GM23248 (cell line): Measurements from ENCODE around the gene IFT27.

Experiments used
- EZH2 ChIP-seq: fragments of 200-600 bp; sonication (generic); IDR thresholded peaks from 2 replicates; pipeline ENCODE4 v1.6.1; 2018; ENCODE audit warnings: antibody characterized with exemption, mild to moderate bottlenecking; ENCODE audit not compliant: insufficient read depth, poor library complexity, severe bottlenecking
- EZH2phosphoT487 ChIP-seq: fragments of 200-600 bp; sonication (generic); IDR thresholded peaks from 2 replicates; pipeline ENCODE4 v1.6.1; 2018; ENCODE audit warnings: antibody characterized with exemption, moderate library complexity, mild to moderate bottlenecking, low read depth; ENCODE audit not compliant: insufficient read depth

- no peak for TF ChIP-seq EZH2phosphoT487
- TF ChIP-seq EZH2 = no peak
These were observed 19.9 kb downstream of the IFT27 start for GRCh38 chr22:36756031-36756430.
